Endometrium (tissue), 2 donors: ENCODE data around the gene ERLEC1.
"Not testable (repeated sequence)": the region's sequence is repeated elsewhere in the genome, so short reads cannot be mapped to it uniquely, and the experiment has no call there.

Experiments used
- FAIRE-seq: peaks from 2 replicates; lab custom pipeline; 2012; peaks lifted over from hg19 to GRCh38; lab: Jason Lieb, UNC
- donor health status: control.
- donor health status: control.

ERLEC1 gene

GRCh38 chr2:53786705-53787613, at the start of gene ERLEC1, which contains the start of gene ASB3:
Gene ERLEC1, plus strand, starts transcription at chr2:53787044. Its CDS starts 167 bp downstream, at chr2:53787211.
Gene ASB3, minus strand, starts transcription at chr2:53786953. Its CDS starts 21,381 bp downstream, at chr2:53765572.
- FAIRE-seq = no peak

DNA sequence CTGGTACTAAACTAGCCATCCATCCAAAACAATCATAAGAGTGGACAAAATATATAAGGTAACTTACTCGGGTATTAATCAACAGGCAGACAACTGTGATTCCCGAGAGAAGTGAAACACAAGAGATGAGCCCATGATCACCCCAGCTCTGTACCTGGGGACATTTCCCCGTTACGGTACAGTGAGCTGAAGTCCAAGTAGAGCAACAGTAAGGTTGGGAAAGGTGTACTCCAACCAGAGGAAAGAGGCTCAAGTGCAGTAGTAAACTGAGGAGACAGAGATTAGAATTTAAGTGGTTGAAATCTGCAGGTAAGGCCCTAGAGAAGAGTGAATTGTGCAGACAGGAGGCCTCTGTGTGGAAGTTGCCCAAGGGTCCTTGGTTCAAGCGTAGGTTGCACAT, 49.8 kb upstream of the ERLEC1 start:
- no peak for FAIRE-seq

DNA sequence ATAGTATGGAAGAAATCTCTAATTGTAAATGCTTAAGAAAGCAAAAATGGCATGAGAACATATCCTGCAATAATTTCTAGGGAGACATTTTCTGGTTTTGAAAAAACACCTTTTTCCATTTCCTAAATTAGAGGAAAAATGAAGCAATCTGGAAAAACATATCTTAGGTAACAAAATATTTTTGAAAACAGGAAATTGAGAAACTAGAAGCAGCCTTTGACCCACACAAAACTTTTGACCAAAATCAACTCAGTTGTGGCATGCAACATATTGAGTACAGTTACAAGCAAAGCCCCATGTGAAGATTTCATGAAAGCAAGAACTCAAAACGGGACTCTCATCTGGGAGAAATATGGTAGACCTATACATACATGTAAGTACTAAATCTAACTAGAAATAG, 47.8 kb upstream of the ERLEC1 start:
- no peak for FAIRE-seq

- peak; percentile 55 for FAIRE-seq
Measured at GRCh38 chr2:53740170-53740569, 46.7 kb upstream of the ERLEC1 start.

DNA sequence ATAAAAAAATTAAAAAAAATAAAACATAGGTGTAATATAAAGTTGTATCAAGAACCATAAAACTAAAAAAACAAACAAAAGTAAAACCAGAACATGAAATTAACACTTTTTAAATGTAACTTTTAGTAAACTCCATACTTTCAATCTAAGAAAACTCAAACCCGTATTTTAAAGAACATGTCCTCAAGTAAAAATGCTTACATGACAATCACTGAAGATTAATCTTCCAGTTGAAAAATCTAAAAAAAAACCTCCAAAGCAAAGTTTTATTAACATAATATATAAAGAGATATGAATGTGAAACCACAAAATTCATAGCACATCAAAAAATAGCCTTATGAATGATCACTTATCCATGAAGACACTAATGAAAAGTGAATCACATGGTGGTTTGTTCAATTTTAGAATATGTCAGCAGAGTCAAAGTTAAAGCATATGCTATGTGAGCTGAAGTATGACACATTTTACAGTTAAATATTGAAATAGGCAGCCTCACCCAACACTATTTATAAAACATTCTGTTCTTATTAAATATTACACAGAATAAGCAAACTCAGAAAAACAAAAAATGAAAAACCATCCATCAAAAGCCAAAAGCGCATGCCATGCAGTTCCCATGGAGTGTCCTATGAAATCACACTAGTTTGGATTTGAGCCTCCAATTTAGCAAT, 42.3 kb upstream of the ERLEC1 start:
- FAIRE-seq = peak; percentile 60

- no peak for FAIRE-seq
Measured at GRCh38 chr2:53750041-53750768, 36.6 kb upstream of the ERLEC1 start.

DNA sequence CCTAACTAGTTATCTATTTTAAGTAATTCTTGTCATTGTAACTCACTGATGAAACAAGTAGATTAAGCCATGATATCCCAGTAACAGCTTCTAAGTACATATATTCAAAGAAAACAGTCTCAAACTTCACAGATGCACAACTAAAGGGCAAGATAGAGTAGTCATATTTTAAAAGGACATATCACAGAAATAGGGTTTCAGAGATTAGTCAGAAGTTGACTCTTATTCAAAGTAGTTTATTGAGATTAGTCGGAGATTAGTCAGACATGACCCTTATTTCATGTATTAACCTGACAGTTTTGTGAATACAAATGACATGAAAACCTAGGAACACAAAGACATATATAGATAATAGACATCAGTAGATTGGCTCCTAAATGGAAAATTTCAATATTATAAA, 35.1 kb upstream of the ERLEC1 start:
- no peak for FAIRE-seq

DNA sequence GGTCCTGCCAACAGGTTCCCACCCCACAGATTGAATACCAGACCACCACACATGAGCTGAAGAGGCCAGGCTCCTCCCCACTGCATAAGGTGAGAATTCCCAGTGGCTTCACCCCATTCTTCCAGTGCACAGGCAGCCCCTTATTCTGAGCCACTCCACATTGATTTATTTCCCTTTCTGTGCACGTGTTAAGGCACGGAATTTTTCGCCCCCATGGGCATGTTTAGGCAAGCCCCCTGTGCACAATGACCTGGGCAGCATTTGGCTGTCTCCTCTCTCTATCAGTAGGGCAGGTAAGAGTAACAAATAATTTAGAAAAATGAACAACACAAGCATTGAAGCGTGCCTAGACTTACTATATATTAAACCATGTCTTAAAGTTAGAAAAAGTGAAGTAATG, 34.5 kb upstream of the ERLEC1 start:
- no peak for FAIRE-seq

- FAIRE-seq = no peak
Measured at GRCh38 chr2:53753041-53753440, 33.8 kb upstream of the ERLEC1 start.

GRCh38 chr2:53755121-53755520, 31.7 kb upstream of the ERLEC1 start:
- FAIRE-seq = no peak

- FAIRE-seq = no peak
Measured at GRCh38 chr2:53756644-53757043, 30.2 kb upstream of the ERLEC1 start.

GRCh38 chr2:53757206-53757605, 29.6 kb upstream of the ERLEC1 start:
- FAIRE-seq = not testable (repeated sequence)

- FAIRE-seq = no peak
Measured at GRCh38 chr2:53765767-53766166, 21.1 kb upstream of the ERLEC1 start.

DNA sequence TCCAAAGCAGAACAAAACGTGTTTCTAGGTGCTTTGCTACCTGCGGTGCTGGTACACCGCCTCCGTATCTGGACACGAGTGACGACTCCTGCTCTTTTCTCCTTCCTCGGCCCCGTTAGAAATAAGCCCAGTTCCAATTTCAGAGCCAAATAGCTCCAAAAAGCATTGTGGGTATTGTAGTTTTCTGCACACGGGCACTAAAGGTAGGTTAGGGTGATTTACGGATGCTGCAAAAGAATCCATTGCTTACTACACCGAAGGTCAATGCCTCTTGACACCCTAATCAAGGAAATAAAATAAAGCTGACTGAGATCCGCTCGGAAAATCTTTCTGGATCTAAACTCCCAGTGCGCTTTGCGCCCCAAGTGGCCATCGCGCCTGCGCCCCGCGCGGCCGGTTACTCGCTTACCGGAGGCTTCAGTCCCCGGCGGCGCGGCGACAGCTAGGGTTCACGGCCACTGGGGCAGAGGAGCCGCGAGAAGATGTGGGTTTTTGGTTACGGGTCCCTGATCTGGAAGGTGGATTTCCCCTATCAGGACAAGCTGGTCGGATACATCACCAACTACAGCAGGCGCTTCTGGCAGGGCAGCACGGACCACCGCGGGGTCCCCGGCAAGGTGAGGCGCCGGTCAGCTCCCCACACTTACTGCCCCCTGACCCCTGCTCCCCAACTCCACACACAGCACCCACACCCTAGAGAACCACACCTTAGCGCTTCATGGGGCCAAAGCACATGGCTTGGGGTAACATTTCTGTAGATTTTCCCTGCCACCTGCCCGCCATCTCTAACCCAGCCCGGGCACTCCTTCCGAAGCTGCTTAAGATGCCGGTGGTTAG, 19.2 kb upstream of the ERLEC1 start, which contains the start of gene CHAC2:
CHAC2 (plus strand) TSS at position 400 of the 837 bp plus-strand sequence; CDS start at position 483, 83 bp downstream.
- no peak for FAIRE-seq

DNA sequence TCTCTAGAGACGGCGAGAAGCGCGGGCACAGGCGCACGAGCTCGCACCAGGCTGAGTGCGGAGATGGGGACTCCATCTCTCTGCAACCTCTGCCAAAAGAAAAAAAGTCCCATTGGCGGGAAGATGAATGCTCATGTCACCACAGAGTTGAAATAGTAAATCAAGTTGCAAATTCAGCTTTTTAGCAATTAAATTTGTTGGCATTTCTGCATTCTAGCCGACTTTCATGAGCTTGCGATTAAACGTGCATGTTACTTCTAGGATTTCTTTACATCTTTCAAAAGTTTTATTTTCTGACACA, 18.7 kb upstream of the ERLEC1 start:
- FAIRE-seq = no peak

- FAIRE-seq = no peak
Measured at GRCh38 chr2:53769318-53769945, 17.4 kb upstream of the ERLEC1 start.

DNA sequence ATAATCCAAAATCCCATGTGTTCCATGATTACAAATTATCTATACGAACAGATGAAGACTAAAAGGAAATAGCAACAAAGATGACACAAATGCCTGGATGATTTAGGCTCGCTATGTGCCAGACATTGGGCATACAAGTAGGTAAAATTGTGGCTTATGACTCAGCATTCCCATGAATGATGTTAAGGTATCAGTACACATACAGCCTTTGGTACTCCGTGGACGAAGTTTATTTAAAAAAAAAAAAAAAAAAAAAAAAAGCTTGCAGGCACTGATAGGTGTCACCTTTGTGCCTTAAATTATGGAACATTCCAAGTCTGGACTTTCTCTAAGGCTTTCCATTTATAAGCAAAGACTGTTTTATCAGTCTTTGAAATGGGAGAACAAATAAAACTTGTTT, 16.6 kb upstream of the ERLEC1 start:
- no peak for FAIRE-seq

DNA sequence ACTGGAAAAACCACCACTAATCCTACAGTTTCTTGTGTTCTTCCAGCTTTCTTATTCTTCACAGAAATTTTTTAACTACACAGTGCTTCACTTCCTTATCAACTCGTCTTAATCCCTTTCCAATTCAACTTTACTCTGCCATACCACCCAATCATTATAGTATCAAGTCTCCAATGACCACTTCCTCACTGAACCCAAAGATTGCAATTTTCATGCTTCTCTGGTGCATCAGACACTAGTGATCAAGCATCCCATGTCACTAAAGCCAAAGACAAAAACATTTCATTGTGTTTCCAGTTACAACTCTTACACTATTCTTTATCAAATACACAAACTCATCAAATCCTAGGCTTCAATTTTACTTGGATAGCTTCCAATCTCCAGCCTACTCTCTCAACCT, 9.7 kb upstream of the ERLEC1 start:
- FAIRE-seq = no peak

- no peak for FAIRE-seq
Measured at GRCh38 chr2:53778536-53779162, 8.2 kb upstream of the ERLEC1 start.

- no peak for FAIRE-seq
Measured at GRCh38 chr2:53780056-53780455, 6.8 kb upstream of the ERLEC1 start.

DNA sequence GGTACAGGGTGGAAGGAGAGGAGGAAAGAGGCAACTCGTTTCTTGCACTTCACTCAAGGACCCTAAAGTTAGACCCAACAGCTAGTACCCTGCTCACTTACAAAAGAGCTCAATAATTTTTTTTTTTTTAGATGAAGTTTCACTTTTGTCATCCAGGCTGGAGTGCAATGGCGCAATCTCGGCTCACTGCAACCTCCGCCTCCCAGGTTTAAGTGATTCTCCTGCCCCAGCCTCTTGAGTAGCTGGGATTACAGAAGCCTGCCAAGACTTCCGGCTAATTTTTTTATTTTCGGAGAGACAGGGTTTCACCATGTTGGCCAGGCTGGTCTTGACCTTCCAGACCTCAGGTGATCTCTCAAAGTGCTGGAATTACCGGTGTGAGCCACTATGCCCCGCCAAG, 4.2 kb upstream of the ERLEC1 start:
- no peak for FAIRE-seq
